IPS-18c (cell line): ENCODE data around the gene ARMH4.

Experiments used
- H3K4me3 ChIP-seq: 2 replicates; pipeline ENCODE4 v1.7.0; 2013; ENCODE audit warnings: low read depth, mild to moderate bottlenecking, low read length, moderate library complexity; ENCODE audit not compliant: insufficient read depth
- H3K9me3 ChIP-seq: one replicate; pipeline ENCODE4 v1.6.1; 2013; ENCODE audit warnings: mild to moderate bottlenecking, low read length, moderate library complexity; ENCODE audit not compliant: control insufficient read depth, insufficient read depth

The ARMH4 gene

DNA sequence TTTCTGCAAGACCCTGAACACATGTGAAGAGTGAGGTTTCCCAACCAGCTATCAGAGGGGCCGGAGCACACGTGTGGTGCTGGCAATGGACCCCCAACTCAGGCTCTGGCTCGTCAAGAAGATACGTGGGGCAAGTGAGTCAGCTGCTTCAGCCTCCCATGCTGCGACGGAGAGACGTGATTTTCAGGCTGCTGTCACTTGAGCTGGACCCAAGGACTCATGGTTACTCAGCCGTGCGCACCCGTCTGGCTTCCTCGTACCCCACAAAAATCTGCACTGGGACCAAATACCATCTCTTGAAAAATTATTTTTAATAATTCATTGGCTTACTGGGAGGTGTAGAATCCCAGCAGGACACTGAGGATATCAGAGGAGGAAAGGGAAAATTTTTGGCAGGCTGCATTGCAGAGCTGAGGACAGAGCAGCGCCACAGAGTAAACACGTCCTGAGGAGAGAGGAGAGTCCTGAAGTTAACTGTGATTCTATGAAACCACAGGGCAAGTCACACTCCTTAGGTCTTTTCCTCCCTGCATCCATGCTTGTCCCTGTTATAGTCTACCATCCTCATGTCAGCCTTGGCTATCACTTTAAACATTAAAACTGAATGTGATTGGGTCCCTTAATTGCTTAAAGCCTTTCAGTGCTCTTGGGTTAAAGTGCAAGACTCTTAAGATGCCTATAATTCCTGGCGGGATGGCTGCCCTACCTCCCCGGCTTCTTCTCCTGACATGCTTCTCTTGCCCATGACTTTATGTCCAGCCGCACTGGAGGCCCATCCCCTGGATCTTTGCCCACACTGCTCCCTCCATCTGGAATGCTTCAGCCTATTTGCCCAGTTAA is 190.8 kb downstream of the ARMH4 start:
- H3K9me3 ChIP-seq, result no peaks in the 10 kb centered on the region
- no peak overlapping the region for H3K4me3 ChIP-seq

GRCh38 chr14:57957441-57957840 is 194.6 kb downstream of the ARMH4 start:
- H3K4me3 ChIP-seq, result no peak overlapping the region
- no peaks in the 10 kb centered on the region for H3K9me3 ChIP-seq
